ENCODE measurements around the gene SLX4IP. TPM values are rescaled to one million over a fixed set of nuclear protein-coding genes. Genes with fewer than 3 reads are reported as not detected.

Gene SLX4IP
- total RNA-seq, 4 donors from 2014 or later = 6.3 to 8.3 (median 7.4) TPM

GRCh38 chr20:10523443-10523842, 88.3 kb downstream of the SLX4IP start:
- intact Hi-C loops (cut with DNase I) = no loop called here
- no peaks in the 10 kb centered on the region for H3K27me3 ChIP-seq
- no peak for DNase-seq
- no peak overlapping the region for H3K27ac ChIP-seq
- H3K4me3 ChIP-seq (replicated peaks in 1 of 3) = no peak overlapping the region
- no peaks in the 10 kb centered on the region for H3K9me3 ChIP-seq
- no peaks in the 10 kb centered on the region for H3K36me3 ChIP-seq
- WGBS, 2 donors = 82 to 90% methylated on average over 5 of the region's 5 CpGs
- peaks cover 0 to 10% of the 10 kb centered on the region in 2 donors for H3K4me1 ChIP-seq
- no peak for TF ChIP-seq CTCF (IDR thresholded peaks at IDR 0.05)
- TF ChIP-seq POLR2A (IDR thresholded peaks at IDR 0.05) = no peak

- Histone ChIP-seq H3K4me1 (peaks cover 0 to 10% of the 10 kb centered on the region in 2 donors), H3K27ac (no peak overlapping the region)
- intact Hi-C loops (cut with DNase I) = no loop called here
Observed at GRCh38 chr20:10524034-10524476, 89.0 kb downstream of the SLX4IP start.

GRCh38 chr20:10524643-10525042, 89.5 kb downstream of the SLX4IP start:
- no peaks in the 10 kb centered on the region for H3K36me3 ChIP-seq
- no peak for DNase-seq
- H3K9me3 ChIP-seq = no peaks in the 10 kb centered on the region
- H3K27ac ChIP-seq = no peak overlapping the region
- no peaks in the 10 kb centered on the region for H3K27me3 ChIP-seq
- H3K4me3 ChIP-seq (replicated peaks in 1 of 3) = no peak overlapping the region
- intact Hi-C loops (cut with DNase I) = no loop called here
- peaks cover 0 to 10% of the 10 kb centered on the region in 2 donors for H3K4me1 ChIP-seq
- WGBS, 2 donors = 92 to 95% methylated on average over 4 of the region's 4 CpGs
- TF ChIP-seq POLR2A (IDR thresholded peaks at IDR 0.05) (no peak), CTCF (IDR thresholded peaks at IDR 0.05) (no peak)

More at GRCh38 chr20:10524034-10524476, 89.0 kb downstream of the SLX4IP start:
- no peak for DNase-seq
- Histone ChIP-seq H3K36me3 (no peaks in the 10 kb centered on the region), H3K27me3 (no peaks in the 10 kb centered on the region), H3K4me3 (replicated peaks in 1 of 3) (no peak overlapping the region), H3K9me3 (no peaks in the 10 kb centered on the region)
- 63 to 66% methylated on average over 9 to 10 of the region's 10 CpGs for WGBS, 2 donors
- TF ChIP-seq POLR2A (IDR thresholded peaks at IDR 0.05) (no peak), CTCF (IDR thresholded peaks at IDR 0.05) (no peak)

GRCh38 chr20:10527781-10528180, 92.7 kb downstream of the SLX4IP start:
- H3K4me3 ChIP-seq (replicated peaks in 1 of 3) = no peak overlapping the region
- H3K9me3 ChIP-seq = no peaks in the 10 kb centered on the region
- TF ChIP-seq POLR2A (IDR thresholded peaks at IDR 0.05) = no peak
- TF ChIP-seq CTCF (IDR thresholded peaks at IDR 0.05) = no peak
- DNase-seq = no peak
- H3K27ac ChIP-seq = no peak overlapping the region
- H3K4me1 ChIP-seq = no peaks in the 10 kb centered on the region
- WGBS, 2 donors = 96 to 98% methylated on average over 3 of the region's 3 CpGs
- intact Hi-C loops (cut with DNase I) = no loop called here
- no peaks in the 10 kb centered on the region for H3K27me3 ChIP-seq
- no peaks in the 10 kb centered on the region for H3K36me3 ChIP-seq

GRCh38 chr20:10530883-10531282, 95.8 kb downstream of the SLX4IP start:
- H3K4me1 ChIP-seq = no peaks in the 10 kb centered on the region
- TF ChIP-seq CTCF (IDR thresholded peaks at IDR 0.05) (no peak), POLR2A (IDR thresholded peaks at IDR 0.05) (no peak)
- H3K27me3 ChIP-seq = no peaks in the 10 kb centered on the region
- WGBS, 2 donors = 98 to 100% methylated on average over 2 of the region's 2 CpGs
- no peak for DNase-seq
- H3K4me3 ChIP-seq (replicated peaks in 1 of 3) = no peak overlapping the region
- intact Hi-C loops (cut with DNase I) = no loop called here
- H3K36me3 ChIP-seq = no peaks in the 10 kb centered on the region
- H3K9me3 ChIP-seq = no peaks in the 10 kb centered on the region
- no peak overlapping the region for H3K27ac ChIP-seq
